Epidermal melanocyte (primary cell): ENCODE data around the gene GYS1.

Experiments
- DNase-seq: peaks from one replicate; pipeline ENCODE4 v3.0.0; 2011; ENCODE audit warnings: low spot score; ENCODE audit not compliant: insufficient read length

Gene GYS1

DNA sequence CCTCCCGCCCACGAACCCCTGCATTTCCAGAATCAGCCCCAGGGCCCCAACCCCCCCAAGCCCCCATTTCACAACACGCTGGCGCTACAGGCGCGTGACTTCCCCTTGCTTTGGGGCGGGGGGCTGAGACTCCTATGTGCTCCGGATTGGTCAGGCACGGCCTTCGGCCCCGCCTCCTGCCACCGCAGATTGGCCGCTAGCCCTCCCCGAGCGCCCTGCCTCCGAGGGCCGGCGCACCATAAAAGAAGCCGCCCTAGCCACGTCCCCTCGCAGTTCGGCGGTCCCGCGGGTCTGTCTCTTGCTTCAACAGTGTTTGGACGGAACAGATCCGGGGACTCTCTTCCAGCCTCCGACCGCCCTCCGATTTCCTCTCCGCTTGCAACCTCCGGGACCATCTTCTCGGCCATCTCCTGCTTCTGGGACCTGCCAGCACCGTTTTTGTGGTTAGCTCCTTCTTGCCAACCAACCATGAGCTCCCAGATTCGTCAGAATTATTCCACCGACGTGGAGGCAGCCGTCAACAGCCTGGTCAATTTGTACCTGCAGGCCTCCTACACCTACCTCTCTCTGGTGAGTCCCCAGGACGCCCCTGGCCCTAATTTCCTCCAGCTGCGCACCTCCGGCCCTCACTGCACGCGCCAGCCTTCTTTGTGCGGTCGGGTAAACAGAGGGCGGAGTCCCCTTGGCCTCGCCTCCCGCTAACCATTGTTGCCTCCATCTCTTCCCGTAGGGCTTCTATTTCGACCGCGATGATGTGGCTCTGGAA, 27.9 kb downstream of the GYS1 start, which contains the start of gene FTL:
Gene FTL (plus strand): TSS at position 270 of the 766 bp plus-strand sequence. CDS start 199 bp downstream, at position 469.
- DNase-seq: peak; percentile 98

GRCh38 chr19:48964205-48965039, 28.7 kb downstream of the GYS1 start:
- no peak for DNase-seq

DNA sequence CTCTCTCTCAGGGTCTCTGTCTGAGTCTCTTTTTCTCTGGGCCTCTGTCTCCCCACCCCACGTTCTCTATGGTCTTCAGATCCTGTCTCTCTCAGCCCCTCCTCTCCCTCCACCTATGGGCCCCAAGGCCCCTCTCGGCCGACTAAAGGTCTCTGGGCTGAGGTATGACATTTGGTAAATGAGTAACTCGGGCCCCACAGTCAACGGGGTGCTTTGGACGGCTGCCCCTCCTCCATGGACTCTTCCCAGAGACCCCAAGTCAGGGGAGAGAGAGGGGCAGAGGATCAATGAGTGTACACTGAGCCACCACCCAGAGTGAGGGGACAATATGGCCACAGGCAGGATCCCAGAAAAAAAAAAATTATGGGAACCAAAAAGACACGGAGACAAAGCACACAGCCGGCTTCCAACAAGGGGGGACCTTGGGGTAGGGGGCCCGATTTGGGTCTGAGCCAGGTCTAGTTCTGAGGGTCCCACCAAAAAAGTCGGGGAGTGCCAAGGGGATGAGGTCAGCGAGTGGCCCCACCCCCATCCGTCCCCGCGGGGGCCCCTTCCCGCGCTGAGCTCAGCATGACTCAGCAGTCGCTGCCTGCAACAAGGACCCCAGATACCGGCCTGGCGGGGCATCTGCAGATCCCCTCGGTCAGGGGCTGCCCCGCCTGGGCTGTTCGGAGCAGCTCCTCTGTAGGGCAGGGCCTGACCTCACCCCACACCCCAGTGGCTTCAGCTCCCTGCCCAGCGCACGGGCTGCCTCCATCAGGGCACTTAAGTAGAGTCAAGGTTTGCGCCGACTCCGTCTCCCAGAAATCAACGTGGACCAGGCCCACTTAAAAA, 29.5 kb downstream of the GYS1 start:
- no peak for DNase-seq

- DNase-seq: no peak
Observed at GRCh38 chr19:48962849-48963165, 30.3 kb downstream of the GYS1 start.

GRCh38 chr19:48962029-48962848, 30.9 kb downstream of the GYS1 start:
- DNase-seq: no peak

DNA sequence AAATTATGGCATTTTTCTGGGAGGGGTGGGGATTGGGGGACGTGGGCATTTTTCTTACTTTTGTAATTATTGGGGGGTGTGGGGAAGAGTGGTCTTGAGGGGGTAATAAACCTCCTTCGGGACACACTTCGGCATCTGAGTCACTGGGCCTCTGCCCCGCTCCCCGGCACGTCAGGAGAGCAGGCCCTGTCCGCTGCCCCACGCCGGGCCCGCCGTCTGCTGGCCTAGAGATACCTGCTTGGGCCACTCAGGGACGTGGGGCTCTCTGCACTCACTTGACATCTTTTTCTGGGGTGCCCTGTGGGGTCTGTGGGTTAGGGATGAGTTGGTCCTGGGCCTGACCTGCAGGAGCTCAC, 31.5 kb downstream of the GYS1 start:
- DNase-seq: no peak

DNA sequence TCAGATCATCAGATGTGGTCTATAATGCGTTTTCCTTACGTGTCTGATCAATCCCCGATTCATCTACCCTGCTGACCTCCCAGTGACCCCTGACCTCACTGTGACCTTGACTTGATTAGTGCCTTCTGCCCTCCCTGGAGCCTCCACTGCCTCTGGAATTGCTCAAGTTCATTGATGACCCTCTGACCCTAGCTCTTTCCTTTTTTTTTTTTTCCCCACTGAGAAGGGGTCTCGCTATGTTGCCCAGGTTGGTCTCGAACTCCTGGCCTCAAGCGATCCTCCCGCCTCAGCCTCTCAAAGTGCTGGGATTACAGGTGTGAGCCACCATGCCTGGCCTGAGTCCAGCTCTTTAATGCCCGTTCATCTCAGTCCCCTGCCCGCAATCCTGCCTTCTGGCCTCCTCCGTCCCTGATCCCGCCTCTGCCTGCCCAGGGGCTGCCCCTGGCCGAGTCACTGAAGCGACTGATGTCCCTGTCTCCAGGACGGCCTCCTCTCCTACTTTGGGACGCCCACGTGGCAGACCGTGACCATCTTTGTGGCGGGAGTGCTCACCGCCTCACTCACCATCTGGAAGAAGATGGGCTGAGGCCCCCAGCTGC, 32.0 kb downstream of the GYS1 start:
- no peak for DNase-seq

DNA sequence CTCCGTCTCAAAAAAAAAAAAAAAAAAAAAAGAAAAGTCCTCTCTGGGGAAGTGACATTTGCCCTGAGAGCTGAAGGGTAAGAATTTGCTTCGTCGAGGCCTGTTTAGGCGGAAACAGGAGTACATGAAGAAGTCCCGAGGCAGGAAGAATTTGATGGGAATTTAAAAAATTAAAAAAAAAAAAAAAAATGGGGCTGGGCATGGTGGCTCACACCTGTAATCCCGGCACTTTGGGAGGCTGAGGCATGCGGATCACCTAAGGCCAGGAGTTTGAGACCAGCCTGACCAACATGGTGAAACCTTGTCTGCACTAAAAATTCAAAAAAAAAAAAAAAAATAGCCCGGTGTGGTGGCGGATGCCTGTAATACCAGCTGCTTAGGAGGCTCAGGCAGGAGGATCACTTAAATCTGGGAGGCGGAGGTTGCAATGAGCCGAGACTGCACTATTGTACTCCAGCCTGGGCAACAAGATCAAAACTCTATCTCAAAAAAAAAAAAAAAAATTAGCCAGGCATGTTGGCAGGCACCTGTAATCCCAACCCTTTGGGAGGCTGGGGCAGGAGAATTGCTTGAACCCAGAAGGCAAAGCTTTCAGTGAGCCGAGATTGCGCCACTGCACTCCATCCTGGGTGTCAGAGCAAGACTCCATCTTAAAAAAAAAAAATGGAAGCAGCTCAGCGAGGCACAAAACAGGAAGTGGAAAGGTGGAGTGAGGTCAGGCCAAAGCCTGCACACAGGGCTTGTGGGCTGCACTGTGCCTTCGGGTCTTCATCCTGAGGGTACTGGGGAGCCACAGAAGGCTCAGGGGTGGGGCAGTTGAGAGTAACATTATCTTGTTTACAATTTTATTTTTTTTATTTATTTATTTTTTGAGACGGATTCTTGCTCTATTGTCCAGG, 33.5 kb downstream of the GYS1 start:
- DNase-seq: no peak

DNA sequence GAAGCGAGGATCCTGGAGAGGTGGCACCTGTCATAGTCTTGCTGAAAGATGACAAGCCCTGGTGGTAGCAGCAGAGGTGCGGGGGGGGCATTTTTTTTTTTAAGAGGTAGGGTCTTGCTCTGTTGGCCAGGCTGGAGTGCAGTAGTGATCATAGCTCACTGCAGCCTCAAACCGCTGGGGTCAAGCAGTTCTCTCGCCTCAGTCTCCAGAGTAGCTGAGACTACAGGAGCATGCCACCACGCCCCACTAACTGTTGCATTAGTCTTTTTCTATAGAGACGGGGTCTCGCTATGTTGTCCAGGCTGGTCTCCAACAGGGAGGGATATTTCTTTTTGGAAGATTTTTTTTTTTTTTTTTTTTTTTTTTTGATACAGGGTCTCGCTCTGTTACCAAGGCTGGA, 35.1 kb downstream of the GYS1 start:
- DNase-seq: no peak

- no peak for DNase-seq
Observed at GRCh38 chr19:48955308-48955958, 37.7 kb downstream of the GYS1 start.

GRCh38 chr19:48954595-48955307, 38.4 kb downstream of the GYS1 start, which contains the start of gene BAX:
TSS of gene BAX (plus strand) at chr19:48954875. CDS start at chr19:48954929, 54 bp downstream.
- peak; percentile 97 for DNase-seq

GRCh38 chr19:48953990-48954594, 39.0 kb downstream of the GYS1 start:
- DNase-seq: no peak

GRCh38 chr19:48953141-48953540, 40.0 kb downstream of the GYS1 start:
- no peak for DNase-seq

DNA sequence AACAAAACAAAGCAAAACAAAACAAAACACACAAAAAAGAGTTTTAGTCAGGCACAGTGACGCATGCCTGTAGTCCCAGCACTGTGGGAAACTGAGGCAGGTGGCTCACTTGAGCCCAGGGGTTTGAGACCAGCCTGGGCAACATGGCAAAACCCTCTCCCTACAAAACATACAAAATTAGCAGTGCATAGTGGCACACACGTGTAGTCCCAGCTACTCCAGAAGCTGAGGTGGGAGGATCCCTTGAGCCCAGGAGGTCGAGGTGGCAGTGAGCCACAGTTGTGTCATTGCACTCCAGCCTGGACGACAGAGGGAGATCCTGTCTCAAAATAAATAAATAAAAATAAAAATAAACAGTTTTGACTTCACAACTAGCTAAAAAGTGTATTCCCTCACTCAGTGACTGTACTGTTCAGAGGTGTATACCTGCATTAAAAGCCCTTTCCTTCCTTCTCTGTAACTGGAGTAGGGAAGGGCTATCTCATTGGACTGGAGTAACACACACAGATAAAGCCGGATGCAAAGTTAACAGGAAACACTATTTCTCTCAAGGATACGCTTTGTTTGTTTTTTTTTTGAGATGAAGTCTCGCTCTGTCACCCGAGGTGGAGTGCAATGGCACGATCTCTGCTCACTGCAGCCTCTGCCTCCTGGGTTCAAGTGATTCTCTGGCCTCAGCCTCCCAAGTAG, 42.1 kb downstream of the GYS1 start:
- no peak for DNase-seq

- DNase-seq: no peak
Observed at GRCh38 chr19:48950159-48950558, 43.0 kb downstream of the GYS1 start.

DNA sequence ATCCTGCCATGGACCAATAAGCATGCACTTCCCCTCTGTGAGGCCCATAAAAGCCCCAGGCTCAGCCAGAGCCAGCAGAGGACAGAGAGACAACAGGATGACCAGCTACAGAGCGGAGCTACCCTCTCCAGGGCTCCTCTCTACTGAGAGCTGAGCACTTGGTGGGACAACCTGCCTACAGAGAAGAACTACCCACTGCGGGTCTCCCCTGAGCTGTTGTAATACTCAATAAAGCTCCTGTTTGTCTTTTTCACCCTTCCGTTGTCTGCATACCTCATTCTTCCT, 45.9 kb downstream of the GYS1 start:
- DNase-seq: no peak

GRCh38 chr19:48946463-48947257, 46.4 kb downstream of the GYS1 start:
- peak; percentile 7 for DNase-seq
